Fibroblast of villous mesenchyme (primary cell): ENCODE results near the gene ZC3HAV1. TPM values are rescaled to one million over a fixed set of nuclear protein-coding genes. Genes with fewer than 3 reads are reported as not detected.
A peak's percentile ranks its signal among the peaks of the same experiment; 100 is the strongest.

Experiments
- DNase-seq: peaks from one replicate; pipeline ENCODE4 v3.0.0-alpha.2; 2010; ENCODE audit warnings: low read depth
- H3K4me3 ChIP-seq: 2 replicates; pipeline ENCODE4 v1.5.1; 2011; ENCODE audit warnings: low read depth, mild to moderate bottlenecking, low read length
- total RNA-seq: library from RNA; depleted of rRNA; stranded (reverse); fragments of >200 nt; gene quantifications from 2 replicates; pipeline ENCODE4 v1.2.3, GENCODE V29; 2012
- TF ChIP-seq, protein P1 (sequence below): IDR thresholded peaks from 2 replicates; pipeline ENCODE4 v1.5.1; 2012; ENCODE audit warnings: low read depth, mild to moderate bottlenecking, low read length; ENCODE audit not compliant: insufficient read depth

ZC3HAV1 gene
- total RNA-seq, 1 donor: 56.6 TPM

DNA sequence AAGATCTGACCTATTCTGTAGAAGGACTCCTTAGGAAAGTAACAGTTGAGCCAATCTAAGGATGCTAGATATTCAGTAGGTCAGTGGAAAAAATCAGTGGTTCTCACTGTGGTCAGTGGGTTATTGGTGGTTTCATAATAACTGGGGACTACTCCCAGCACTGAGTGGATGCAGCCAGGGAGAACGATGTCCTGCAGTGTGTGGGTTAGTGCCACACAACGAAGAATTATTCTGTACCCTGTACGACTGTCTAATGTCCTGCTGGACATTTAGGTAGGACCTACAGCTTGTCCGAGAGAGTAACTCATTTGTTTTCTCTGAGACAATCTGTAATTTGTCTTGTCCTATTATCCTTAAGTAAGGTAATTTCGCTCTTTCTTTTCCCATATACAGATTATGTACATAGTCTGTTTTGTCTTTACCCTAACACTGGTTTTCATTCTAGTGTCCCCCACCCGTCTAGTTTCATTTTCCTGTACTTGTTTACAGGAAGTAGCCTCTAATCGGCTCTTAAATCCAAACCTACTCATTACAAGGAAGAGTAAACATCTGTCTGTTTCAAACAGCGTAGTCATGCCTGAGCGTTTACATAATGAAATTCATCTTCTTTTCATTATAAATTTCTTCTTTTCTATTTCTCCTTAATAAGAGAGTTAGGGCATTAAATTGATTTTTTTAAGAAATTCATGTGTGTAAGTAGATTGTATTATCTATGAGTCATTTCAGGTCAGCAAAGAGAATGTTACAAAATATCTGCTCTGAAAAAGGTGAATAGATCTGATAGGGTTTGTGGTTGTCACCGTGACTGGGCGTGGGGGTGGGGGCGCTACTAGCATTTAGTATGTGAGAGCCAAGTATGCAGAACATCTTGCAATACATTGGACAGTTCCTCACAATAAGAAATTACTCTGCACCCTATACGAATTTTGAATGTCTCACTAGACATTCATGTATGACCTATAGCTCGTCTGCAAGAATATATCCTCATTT is 65.4 kb downstream of the ZC3HAV1 start:
- TF ChIP-seq, protein P1, sequence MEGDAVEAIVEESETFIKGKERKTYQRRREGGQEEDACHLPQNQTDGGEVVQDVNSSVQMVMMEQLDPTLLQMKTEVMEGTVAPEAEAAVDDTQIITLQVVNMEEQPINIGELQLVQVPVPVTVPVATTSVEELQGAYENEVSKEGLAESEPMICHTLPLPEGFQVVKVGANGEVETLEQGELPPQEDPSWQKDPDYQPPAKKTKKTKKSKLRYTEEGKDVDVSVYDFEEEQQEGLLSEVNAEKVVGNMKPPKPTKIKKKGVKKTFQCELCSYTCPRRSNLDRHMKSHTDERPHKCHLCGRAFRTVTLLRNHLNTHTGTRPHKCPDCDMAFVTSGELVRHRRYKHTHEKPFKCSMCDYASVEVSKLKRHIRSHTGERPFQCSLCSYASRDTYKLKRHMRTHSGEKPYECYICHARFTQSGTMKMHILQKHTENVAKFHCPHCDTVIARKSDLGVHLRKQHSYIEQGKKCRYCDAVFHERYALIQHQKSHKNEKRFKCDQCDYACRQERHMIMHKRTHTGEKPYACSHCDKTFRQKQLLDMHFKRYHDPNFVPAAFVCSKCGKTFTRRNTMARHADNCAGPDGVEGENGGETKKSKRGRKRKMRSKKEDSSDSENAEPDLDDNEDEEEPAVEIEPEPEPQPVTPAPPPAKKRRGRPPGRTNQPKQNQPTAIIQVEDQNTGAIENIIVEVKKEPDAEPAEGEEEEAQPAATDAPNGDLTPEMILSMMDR: no peak
- peak; percentile 69 for DNase-seq
- H3K4me3 ChIP-seq: no peak overlapping the region

GRCh38 chr7:139041378-139042085 is 68.0 kb downstream of the ZC3HAV1 start:
- H3K4me3 ChIP-seq: no peak overlapping the region
- TF ChIP-seq, protein P1: no peak
- DNase-seq: no peak

DNA sequence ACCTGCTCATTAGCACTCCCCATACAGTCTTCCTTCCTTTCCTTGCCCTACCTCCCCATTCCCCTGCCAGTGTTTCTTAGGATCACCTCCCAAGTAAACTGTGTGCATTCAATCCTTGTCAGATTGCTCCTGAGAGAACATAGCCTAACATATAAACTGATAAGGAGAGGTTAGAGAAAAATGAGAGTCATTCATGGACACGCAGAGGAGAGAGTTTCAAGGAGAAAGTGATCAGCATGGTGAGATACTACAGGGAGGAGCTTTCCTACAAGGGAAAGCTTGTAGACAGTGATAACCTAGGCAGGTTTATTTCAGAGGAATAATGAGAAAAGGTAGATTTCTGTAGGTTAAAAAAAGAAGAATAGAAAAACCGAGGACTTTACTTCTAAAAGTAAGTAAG is 70.8 kb downstream of the ZC3HAV1 start:
- no peak overlapping the region for H3K4me3 ChIP-seq
- TF ChIP-seq, protein P1: no peak
- DNase-seq: no peak

DNA sequence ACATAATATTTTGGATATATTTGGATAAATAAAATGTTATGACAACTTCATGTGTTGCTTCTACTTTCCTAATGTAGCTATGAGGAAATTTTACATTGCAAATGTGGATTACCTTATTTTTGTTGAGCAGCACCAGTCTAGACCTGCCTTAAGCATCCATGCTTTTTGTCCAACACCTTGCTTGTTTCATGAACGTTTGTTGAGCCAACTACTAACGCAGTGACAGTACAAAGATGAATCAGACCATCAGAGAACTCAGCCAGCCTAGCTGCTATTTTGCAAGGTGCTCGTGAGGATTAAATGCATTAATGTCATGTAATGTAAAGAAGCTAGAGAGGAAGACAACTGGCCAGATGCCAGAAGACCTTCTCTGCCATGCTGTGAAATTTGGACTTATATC is 72.6 kb downstream of the ZC3HAV1 start:
- no peak for DNase-seq
- TF ChIP-seq, protein P1: no peak
- H3K4me3 ChIP-seq: no peak overlapping the region

DNA sequence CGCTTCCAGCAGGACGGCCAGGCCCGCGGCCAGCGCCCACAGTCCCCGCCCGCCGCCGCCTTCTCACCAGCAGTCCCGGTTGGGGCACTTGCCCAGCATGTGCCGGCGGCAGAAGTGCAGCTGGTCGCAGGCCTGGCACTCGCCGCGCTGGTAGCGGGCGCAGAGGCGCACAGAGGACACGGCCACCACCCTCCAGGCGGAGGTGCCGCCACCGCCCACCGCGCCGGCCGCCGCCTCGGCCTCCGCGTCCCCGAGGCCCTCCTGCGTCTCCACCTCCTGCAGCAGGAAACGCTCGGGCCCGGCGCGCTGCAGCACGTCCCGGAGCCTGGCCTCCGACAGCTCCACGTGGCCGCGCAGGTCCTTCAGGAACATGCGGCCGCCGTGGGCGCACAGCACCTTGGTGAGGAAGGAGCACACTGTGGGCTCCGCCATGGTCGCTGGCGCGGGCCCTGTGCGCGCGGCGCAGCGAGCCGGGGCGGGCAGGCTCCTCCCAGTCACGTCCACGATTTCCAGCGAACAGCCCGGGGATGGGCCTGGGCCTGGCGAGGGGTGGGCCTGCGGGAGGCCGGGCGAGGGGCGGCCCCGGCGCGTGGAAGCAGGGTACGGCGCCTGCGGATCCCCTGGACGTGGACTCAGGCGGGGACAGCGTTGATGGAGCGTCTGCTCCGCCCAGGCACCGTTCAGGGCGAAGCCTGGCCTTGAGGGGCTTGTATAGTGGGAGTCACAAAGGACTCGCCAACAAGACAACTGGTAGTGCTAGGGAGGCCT is 73.8 kb downstream of the ZC3HAV1 start, which contains the start of gene ZC3HAV1L:
Gene ZC3HAV1L (minus strand): TSS at position 457 of the 768 bp plus-strand sequence. CDS start 25 bp downstream, at position 432.
- peak; percentile 78 for DNase-seq
- TF ChIP-seq, protein P1: no peak
- peak within 1 kb of the TSS; percentile 73 for H3K4me3 ChIP-seq

DNA sequence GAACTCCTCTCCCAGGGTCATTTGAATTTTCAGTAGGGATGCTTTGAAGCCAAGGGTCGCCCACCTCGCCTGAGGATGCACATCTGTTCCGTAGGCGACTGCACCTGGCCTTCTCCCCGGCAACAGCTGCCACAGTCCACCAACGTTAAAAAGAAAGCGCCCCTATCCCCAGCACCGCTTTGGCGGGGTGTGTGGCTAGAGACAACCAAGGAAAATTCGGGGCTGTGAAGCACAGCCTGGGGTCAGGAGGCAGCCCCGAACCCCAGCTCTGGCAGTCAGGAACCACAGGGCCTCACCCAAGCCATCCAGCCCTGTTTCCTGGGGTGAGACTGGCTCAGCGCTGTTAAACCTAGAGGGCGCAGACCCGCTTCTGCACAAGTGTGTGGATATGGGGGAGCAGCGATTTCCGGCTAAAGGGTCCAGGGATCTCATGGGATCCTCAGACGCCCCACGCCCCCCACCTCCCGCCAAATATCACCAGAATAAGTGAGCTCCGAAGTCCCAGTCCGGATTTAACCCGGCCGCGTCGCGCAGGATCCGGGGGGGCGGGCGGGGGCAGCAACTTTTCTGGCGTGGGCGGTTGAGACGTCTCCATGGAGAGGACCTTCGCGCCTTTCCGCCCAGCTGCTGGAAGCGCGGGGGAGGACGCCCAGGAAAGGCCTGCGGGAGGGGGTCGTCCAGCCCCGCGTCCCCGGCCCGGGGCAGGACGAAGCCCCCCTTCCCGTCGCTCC is 74.5 kb downstream of the ZC3HAV1 start:
- TF ChIP-seq, protein P1: peak; percentile 4
- H3K4me3 ChIP-seq: peak overlapping the region; percentile 73
- peak; percentile 49 for DNase-seq
